Measurements from ENCODE around the gene ENDOD1. TPM values are rescaled to one million over a fixed set of nuclear protein-coding genes. Genes with fewer than 3 reads are reported as not detected.

ENDOD1 gene
- total and polyA plus RNA-seq, 4 donors: 10.4 to 55.1 (median 25.0) TPM

- peaks cover 0 to 8% (median 0%) of the 10 kb centered on the region in 5 donors for H3K4me1 ChIP-seq (ENCODE audit: control insufficient read depth in 5 of 5, insufficient read depth in 5 of 5, low read length in 5 of 5)
- no peaks in the 10 kb centered on the region for H3K9me3 ChIP-seq (ENCODE audit: control insufficient read depth in 4 of 4, insufficient read depth in 3 of 4, low read length in 3 of 4)
- peak overlapping the region in 1 of 2 donors; percentile 47 for H3K27ac ChIP-seq (ENCODE audit: low read depth in 1 of 2, low read length in 1 of 2)
- no peak overlapping the region for H3K4me3 ChIP-seq
- H3K36me3 ChIP-seq (ENCODE audit: control insufficient read depth in 4 of 4, insufficient read depth in 4 of 4, low read length in 4 of 4): no peaks in the 10 kb centered on the region
- no peak for TF ChIP-seq CTCF (IDR thresholded peaks at IDR 0.05; ENCODE audit: control extremely low read depth, extremely low read depth)
- no peaks in the 10 kb centered on the region for H3K27me3 ChIP-seq (ENCODE audit: control insufficient read depth in 3 of 3, insufficient read depth in 3 of 3, low read length in 2 of 3)
- no peak for ATAC-seq (ENCODE audit: insufficient read depth, low FRiP score)
- no peak overlapping the region for H3K9ac ChIP-seq (ENCODE audit: insufficient read depth in 1 of 2, low read length in 2 of 2)
- DNase-seq: peak; percentile 42 to 74 (median 52)
- 41 to 57% methylated on average over 4 of the region's 4 CpGs for WGBS, 2 donors
Observed at GRCh38 chr11:95081412-95081811, 8.2 kb upstream of the ENDOD1 start.

GRCh38 chr11:95082576-95083001 is 7.1 kb upstream of the ENDOD1 start:
- WGBS, 2 donors: 94 to 96% methylated on average over 2 of the region's 2 CpGs
- TF ChIP-seq CTCF (IDR thresholded peaks at IDR 0.05; ENCODE audit: control extremely low read depth, extremely low read depth): no peak
- H3K27ac ChIP-seq (ENCODE audit: low read depth in 1 of 2, low read length in 1 of 2): peak overlapping the region in 1 of 2 donors; percentile 10

GRCh38 chr11:95084509-95084908 is 5.1 kb upstream of the ENDOD1 start:
- no peaks in the 10 kb centered on the region for H3K27me3 ChIP-seq (ENCODE audit: control insufficient read depth in 3 of 3, insufficient read depth in 3 of 3, low read length in 2 of 3)
- no peak for TF ChIP-seq CTCF (IDR thresholded peaks at IDR 0.05; ENCODE audit: control extremely low read depth, extremely low read depth)
- no peaks in the 10 kb centered on the region for H3K9me3 ChIP-seq (ENCODE audit: control insufficient read depth in 4 of 4, insufficient read depth in 3 of 4, low read length in 3 of 4)
- no peak overlapping the region for H3K27ac ChIP-seq (ENCODE audit: low read depth in 1 of 2, low read length in 1 of 2)
- DNase-seq (no peak), ATAC-seq (ENCODE audit: insufficient read depth, low FRiP score) (no peak)
- H3K9ac ChIP-seq (ENCODE audit: insufficient read depth in 1 of 2, low read length in 2 of 2): no peak overlapping the region
- no peak overlapping the region for H3K4me3 ChIP-seq
- H3K4me1 ChIP-seq (ENCODE audit: control insufficient read depth in 5 of 5, insufficient read depth in 5 of 5, low read length in 5 of 5): peaks cover 0 to 6% (median 2%) of the 10 kb centered on the region in 5 donors
- no peaks in the 10 kb centered on the region for H3K36me3 ChIP-seq (ENCODE audit: control insufficient read depth in 4 of 4, insufficient read depth in 4 of 4, low read length in 4 of 4)

More at GRCh38 chr11:95082576-95083001, 7.1 kb upstream of the ENDOD1 start:
- ATAC-seq (ENCODE audit: insufficient read depth, low FRiP score): no peak
- Histone ChIP-seq H3K27me3 (ENCODE audit: control insufficient read depth in 3 of 3, insufficient read depth in 3 of 3, low read length in 2 of 3) (no peaks in the 10 kb centered on the region), H3K4me3 (no peak overlapping the region), H3K9me3 (ENCODE audit: control insufficient read depth in 4 of 4, insufficient read depth in 3 of 4, low read length in 3 of 4) (no peaks in the 10 kb centered on the region), H3K36me3 (ENCODE audit: control insufficient read depth in 4 of 4, insufficient read depth in 4 of 4, low read length in 4 of 4) (no peaks in the 10 kb centered on the region), H3K9ac (ENCODE audit: insufficient read depth in 1 of 2, low read length in 2 of 2) (no peak overlapping the region), H3K4me1 (ENCODE audit: control insufficient read depth in 5 of 5, insufficient read depth in 5 of 5, low read length in 5 of 5) (peaks cover 0 to 6% (median 0%) of the 10 kb centered on the region in 5 donors)
- no peak for DNase-seq
